GM12892 (cell line): ENCODE measurements around the gene LDB1.

ENCODE experiments used
- POLR2A ChIP-seq: IDR thresholded peaks from 2 replicates; pipeline ENCODE4 v1.6.1; 2011; ENCODE audit warnings: low read depth, low read length, control low read depth
- POLR2AphosphoS5 ChIP-seq: IDR thresholded peaks from 2 replicates; pipeline ENCODE4 v1.6.1; 2011; ENCODE audit warnings: low read depth, low read length, control low read depth
- TAF1 ChIP-seq: IDR thresholded peaks from 2 replicates; pipeline ENCODE4 v1.6.1; 2011; ENCODE audit warnings: low read depth, mild to moderate bottlenecking, control low read depth, low read length, borderline replicate concordance

- TF ChIP-seq TAF1 (no peak), POLR2A (no peak), POLR2AphosphoS5 (no peak)
Observed at GRCh38 chr10:102068216-102068615, 52.0 kb downstream of the LDB1 start.
